H9 (cell line): Measurements from ENCODE around the gene AMER3. TPM values are rescaled to one million over a fixed set of nuclear protein-coding genes. Genes with fewer than 3 reads are reported as not detected.

Experiments used
- DNase-seq: peaks from one replicate; pipeline ENCODE4 v3.0.0-alpha.2; 2017
- H2AFZ ChIP-seq: one replicate; pipeline ENCODE4 v1.6.1; 2013; ENCODE audit warnings: mild to moderate bottlenecking, low read length, control low read depth, moderate library complexity
- H2AK5ac ChIP-seq: 2 replicates; pipeline ENCODE4 v1.6.1; 2013; ENCODE audit warnings: low read length, control low read depth, mixed read lengths; ENCODE audit not compliant: insufficient read length
- H2BK120ac ChIP-seq: one replicate; pipeline ENCODE4 v1.6.1; 2013; ENCODE audit warnings: low read depth, mild to moderate bottlenecking, low read length, control low read depth, inconsistent platforms; ENCODE audit not compliant: poor library complexity, severe bottlenecking
- H2BK12ac ChIP-seq: 2 replicates; pipeline ENCODE4 v1.6.1; 2013; ENCODE audit warnings: low read length, control low read depth, mixed read lengths, low read depth; ENCODE audit not compliant: insufficient read length
- H2BK15ac ChIP-seq: 2 replicates; pipeline ENCODE4 v1.6.1; 2013; ENCODE audit warnings: low read depth, low read length, control low read depth
- H2BK20ac ChIP-seq: one replicate; pipeline ENCODE4 v1.6.1; 2013; ENCODE audit warnings: low read depth, mild to moderate bottlenecking, low read length, control low read depth, inconsistent platforms; ENCODE audit not compliant: poor library complexity, severe bottlenecking
- H2BK5ac ChIP-seq: 2 replicates; pipeline ENCODE4 v1.6.1; 2013; ENCODE audit warnings: low read length, control low read depth, mixed read lengths; ENCODE audit not compliant: insufficient read length
- H3K14ac ChIP-seq: 2 replicates; pipeline ENCODE4 v1.6.1; 2013; ENCODE audit warnings: low read length, control low read depth; ENCODE audit not compliant: insufficient read depth
- H3K18ac ChIP-seq: 2 replicates; pipeline ENCODE4 v1.6.1; 2013; ENCODE audit warnings: low read depth, mild to moderate bottlenecking, mixed read lengths, low read length, control low read depth; ENCODE audit not compliant: insufficient read length
- H3K23ac ChIP-seq: 2 replicates; pipeline ENCODE4 v1.6.1; 2013; ENCODE audit warnings: low read length, control low read depth, mixed read lengths, low read depth; ENCODE audit not compliant: insufficient read length
- H3K23me2 ChIP-seq: 2 replicates; pipeline ENCODE4 v1.6.1; 2013; ENCODE audit warnings: low read depth, mild to moderate bottlenecking, mixed read lengths, low read length, control low read depth; ENCODE audit not compliant: insufficient read length, poor library complexity, severe bottlenecking
- H3K27ac ChIP-seq: 2 replicates; pipeline ENCODE4 v1.5.1; 2013; ENCODE audit warnings: low read length, control low read depth, mixed read lengths, low read depth; ENCODE audit not compliant: insufficient read length
- H3K27me3 ChIP-seq: 2 replicates; pipeline ENCODE4 v1.6.1; 2013; ENCODE audit warnings: low read length, control low read depth, inconsistent platforms; ENCODE audit not compliant: insufficient read depth
- H3K4ac ChIP-seq: 2 replicates; pipeline ENCODE4 v1.6.1; 2013; ENCODE audit warnings: low read depth, mild to moderate bottlenecking, control low read depth, inconsistent platforms, low read length, moderate library complexity
- H3K4me1 ChIP-seq: 2 replicates; pipeline ENCODE4 v1.6.1; 2013; ENCODE audit warnings: low read length, control low read depth, inconsistent platforms; ENCODE audit not compliant: insufficient read depth
- H3K4me2 ChIP-seq: 2 replicates; pipeline ENCODE4 v1.6.1; 2013; ENCODE audit warnings: low read length, control low read depth, mixed read lengths; ENCODE audit not compliant: insufficient read length, insufficient read depth
- H3K56ac ChIP-seq: 2 replicates; pipeline ENCODE4 v1.6.1; 2013; ENCODE audit warnings: low read depth, mild to moderate bottlenecking, mixed read lengths, low read length, control low read depth; ENCODE audit not compliant: insufficient read length
- H3K79me1 ChIP-seq: 2 replicates; pipeline ENCODE4 v1.6.1; 2013; ENCODE audit warnings: low read depth, mild to moderate bottlenecking, moderate library complexity, low read length, control low read depth, inconsistent platforms; ENCODE audit not compliant: insufficient read depth, poor library complexity, severe bottlenecking
- H3K79me2 ChIP-seq: 2 replicates; pipeline ENCODE4 v1.6.1; 2013; ENCODE audit warnings: low read length, control low read depth, inconsistent platforms; ENCODE audit not compliant: insufficient read depth
- H3K9ac ChIP-seq: 2 replicates; pipeline ENCODE4 v1.6.1; 2013; ENCODE audit warnings: low read length, control low read depth, mixed read lengths; ENCODE audit not compliant: insufficient read length; ENCODE audit errors: extremely low read depth
- H3K9me3 ChIP-seq: one replicate; pipeline ENCODE4 v1.6.1; 2013; ENCODE audit warnings: low read depth, low read length, inconsistent platforms; ENCODE audit not compliant: control insufficient read depth
- H3T11ph ChIP-seq: one replicate; pipeline ENCODE4 v1.6.1; 2013; ENCODE audit warnings: mild to moderate bottlenecking, low read length, control low read depth, inconsistent platforms
- H4K20me1 ChIP-seq: one replicate; pipeline ENCODE4 v1.6.1; 2013; ENCODE audit not compliant: control insufficient read depth, insufficient read length, insufficient read depth
- H4K5ac ChIP-seq: 2 replicates; pipeline ENCODE4 v1.6.1; 2013; ENCODE audit warnings: low read depth, mild to moderate bottlenecking, mixed read lengths, low read length, control low read depth; ENCODE audit not compliant: insufficient read length
- H4K8ac ChIP-seq: replicated peaks from 2 replicates; pipeline ENCODE4 v1.6.1; 2013; ENCODE audit warnings: low read length, control low read depth, mixed read lengths, low read depth; ENCODE audit not compliant: insufficient read length
- H4K91ac ChIP-seq: 2 replicates; pipeline ENCODE4 v1.6.1; 2013; ENCODE audit warnings: low read depth, mild to moderate bottlenecking, moderate library complexity, mixed read lengths, low read length, control low read depth; ENCODE audit not compliant: insufficient read length
- H3K27ac Mint-ChIP-seq, 3 experiments: 2 replicates in 2 of 3; 3 replicates in 1 of 3; pipeline ENCODE4 v1.8.0; 2020 to 2021; ENCODE audit warnings: mixed read lengths in 3 of 3, mild to moderate bottlenecking in 1 of 3, moderate library complexity in 1 of 3
- H3K27me3 Mint-ChIP-seq: 2 replicates; pipeline ENCODE4 v1.8.0; 2021; ENCODE audit warnings: low read depth, mild to moderate bottlenecking, moderate library complexity, mixed read lengths
- H3K36me3 Mint-ChIP-seq, 3 experiments: 2 replicates in 2 of 3; 3 replicates in 1 of 3; pipeline ENCODE4 v1.8.0; 2020 to 2021; ENCODE audit warnings: low read depth in 3 of 3, mixed read lengths in 3 of 3; ENCODE audit not compliant: insufficient read depth in 1 of 3
- H3K4me1 Mint-ChIP-seq, 2 experiments: 2 replicates each; pipeline ENCODE4 v1.8.0; 2020; ENCODE audit warnings: mixed read lengths in 2 of 2
- H3K4me3 Mint-ChIP-seq, 2 experiments: 2 replicates in 1 of 2; 3 replicates in 1 of 2; pipeline ENCODE4 v1.8.0; 2020 to 2021; ENCODE audit warnings: mild to moderate bottlenecking in 2 of 2, mixed read lengths in 2 of 2, moderate library complexity in 1 of 2
- H3K9me3 Mint-ChIP-seq, 2 experiments: 2 replicates in 1 of 2; 3 replicates in 1 of 2; pipeline ENCODE4 v1.8.0; 2020; ENCODE audit warnings: mild to moderate bottlenecking in 2 of 2, mixed read lengths in 2 of 2, moderate library complexity in 1 of 2
- CTCF ChIP-seq: fragments of 200-600 bp; sonication (generic); conservative IDR thresholded peaks from 3 replicates; pipeline ENCODE4 v1.8.0; 2021; ENCODE audit warnings: antibody characterized with exemption, mild to moderate bottlenecking
- WGBS: extraction: QIAGEN DNeasy Blood & Tissue Kit; methylation state at CpG from one replicate; pipeline ENCODE4 v1.1.7; 2013; ENCODE audit warnings: missing lambda C conversion rate, low lambda C conversion rate, mixed read lengths; ENCODE audit not compliant: insufficient read length; ENCODE audit errors: extremely low coverage; 5-methylcytosine and 5-hydroxymethylcytosine counted together
- total RNA-seq: library from RNA; stranded (reverse); gene quantifications from 2 replicates; pipeline ENCODE4 v1.2.1, GENCODE V29; 2021

The AMER3 gene
- total RNA-seq, 1 experiment from 2014 or later = 0.59 TPM

DNA sequence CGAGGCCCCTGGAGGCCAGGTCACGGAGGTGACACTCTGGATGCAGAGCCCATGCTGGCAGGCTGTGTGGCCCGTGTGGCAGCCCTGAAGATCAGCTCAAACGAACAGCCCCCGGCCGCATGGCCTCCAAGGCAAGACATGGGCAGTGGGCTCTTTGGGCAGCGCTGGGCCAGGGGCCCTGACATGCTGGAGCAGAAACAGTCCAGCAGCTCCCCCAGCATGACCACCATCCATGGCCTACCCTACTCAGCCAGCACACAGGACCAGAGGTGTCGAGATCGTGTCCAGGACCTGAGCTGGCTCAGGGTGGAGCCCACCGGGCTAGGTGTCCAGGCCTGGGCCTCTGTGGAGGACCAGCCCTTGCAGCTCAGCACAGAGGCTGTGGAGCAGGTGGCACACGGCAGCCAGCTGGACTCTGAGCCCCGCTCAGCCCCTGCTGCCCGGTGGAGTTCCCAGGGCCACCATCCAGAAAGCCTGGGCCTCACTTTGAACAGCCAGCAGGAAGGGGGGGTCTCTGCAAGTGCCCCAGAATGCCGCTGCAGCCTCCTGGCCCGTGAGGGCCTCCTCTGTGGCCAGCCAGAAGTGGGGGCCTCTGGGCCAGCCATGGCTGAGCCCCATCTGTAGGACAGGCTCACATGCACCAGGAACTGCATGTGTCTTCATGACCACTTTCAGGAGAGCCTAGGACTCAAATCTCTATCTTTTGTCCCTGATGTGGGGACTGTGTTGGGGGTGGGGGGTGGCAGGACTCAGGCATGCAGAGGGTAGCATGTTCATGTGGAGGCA, 8.9 kb downstream of the AMER3 start:
- no peak overlapping the region for H3K18ac ChIP-seq
- no peak overlapping the region for H2BK12ac ChIP-seq
- H3K79me2 ChIP-seq = no peaks in the 10 kb centered on the region
- no peak overlapping the region for H3K56ac ChIP-seq
- H3K4ac ChIP-seq = no peak overlapping the region
- H3K4me2 ChIP-seq = no peak overlapping the region
- H2BK120ac ChIP-seq = no peak overlapping the region
- no peak overlapping the region for H4K8ac ChIP-seq
- no peak for DNase-seq
- no peak overlapping the region for H2AFZ ChIP-seq
- no peak overlapping the region for H2BK15ac ChIP-seq
- Mint-ChIP-seq H3K27ac (no peak overlapping the region; a peak in 1 of 7 replicates), H3K27me3 (peaks cover 7% of the 10 kb centered on the region), H3K36me3 (no peaks in the 10 kb centered on the region), H3K9me3 (no peaks in the 10 kb centered on the region; a peak in 1 of 5 replicates), H3K4me3 (no peak overlapping the region), H3K4me1 (no peaks in the 10 kb centered on the region; a peak in 2 of 4 replicates)
- no peak overlapping the region for H3K9ac ChIP-seq
- H2BK20ac ChIP-seq = no peak overlapping the region
- no peak for TF ChIP-seq CTCF
- H4K20me1 ChIP-seq = no peaks in the 10 kb centered on the region
- H3K79me1 ChIP-seq = no peaks in the 10 kb centered on the region
- H3T11ph ChIP-seq = no peak overlapping the region
- no peak overlapping the region for H3K23ac ChIP-seq
- H4K5ac ChIP-seq = no peak overlapping the region
- no peaks in the 10 kb centered on the region for H3K23me2 ChIP-seq
- no peak overlapping the region for H2AK5ac ChIP-seq
- H3K9me3 ChIP-seq = no peaks in the 10 kb centered on the region
- H3K27ac ChIP-seq = no peak overlapping the region
- no peaks in the 10 kb centered on the region for H3K27me3 ChIP-seq
- no peaks in the 10 kb centered on the region for H3K4me1 ChIP-seq
- no CpG with 5 or more reads among the region's 15 CpGs for WGBS
- no peak overlapping the region for H2BK5ac ChIP-seq
- no peak overlapping the region for H4K91ac ChIP-seq
- H3K14ac ChIP-seq = no peak overlapping the region; the same call in 1 of the 2 replicates
